HCT116 (cell line): Measurements from ENCODE around the gene M1AP. TPM values are rescaled to one million over a fixed set of nuclear protein-coding genes. Genes with fewer than 3 reads are reported as not detected.

Experiments
- ATAC-seq: fragments of 200-7000 bp; cut with Tn5 transposase; 2 replicates; pipeline ENCODE4 v1.9.1; 2020; ENCODE audit warnings: mild to moderate bottlenecking, moderate library complexity
- BruUV-seq: library from RNA; stranded (reverse); fragments of 400-500 nt; replicated peaks from 2 replicates; lab custom pipeline; 2021; lab: Mats Ljungman, UMichigan
- CTCF ChIA-PET: fragments of 300-600 bp; sonication (Branson Sonifier 250); formaldehyde crosslinking; loops from one replicate; lab custom pipeline; 2021; ENCODE audit warnings: antibody characterized with exemption; lab: Charles Lee
- POLR2A ChIA-PET: fragments of 300-600, 350-600 bp; sonication (Branson Sonifier 250); formaldehyde crosslinking; loops from one replicate; lab custom pipeline; 2021; ENCODE audit warnings: antibody characterized with exemption; lab: Charles Lee
- RAD21 ChIA-PET, 2 experiments: fragments of 300-600 bp; sonication (Branson Sonifier 250); formaldehyde crosslinking; loops; one replicate each; lab custom pipeline; 2023; ENCODE audit warnings: low total read pairs in 2 of 2; ENCODE audit not compliant: uncharacterized antibody in 2 of 2, unreplicated experiment in 2 of 2, low non-redundant PET in 1 of 2; lab: Charles Lee
- DNase-seq: peaks from one replicate; pipeline ENCODE4 v3.0.0-alpha.2; 2010; ENCODE audit warnings: low read depth, low spot score
- H2AFZ ChIP-seq: fragments of 200-600 bp; shearing (Covaris generic), sonication (generic); 2 replicates; pipeline ENCODE4 v1.6.1; 2017; ENCODE audit warnings: low read depth, mixed run types, mixed read lengths, antibody characterized with exemption, low read length; ENCODE audit not compliant: poor library complexity, severe bottlenecking
- H3K27ac ChIP-seq: 2 replicates; pipeline ENCODE4 v1.5.1; 2012; ENCODE audit warnings: low read depth, low read length
- H3K27me3 ChIP-seq: fragments of 200-600 bp; sonication (generic); 2 replicates; pipeline ENCODE4 v1.6.1; 2016; ENCODE audit warnings: mixed run types, low read length, mixed read lengths; ENCODE audit not compliant: insufficient read depth
- H3K36me3 ChIP-seq, 2 experiments: fragments of 200-500 bp in 1 of 2; fragments of 200-600 bp in 1 of 2; sonication (Bioruptor generic) in 1 of 2; sonication (generic) in 1 of 2; 2 replicates each; pipeline versions ENCODE4 v1.5.1 to v1.6.1; 2014 to 2016; ENCODE audit warnings: low read length in 2 of 2, inconsistent platforms in 1 of 2, mixed read lengths in 1 of 2, mixed run types in 1 of 2; ENCODE audit not compliant: insufficient read depth in 2 of 2, control insufficient read depth in 1 of 2
- H3K4me1 ChIP-seq, 2 experiments: fragments of 200-600 bp in 1 of 2; sonication (generic) in 1 of 2; 2 replicates each; pipeline versions ENCODE4 v1.5.1 to v1.6.1; 2012 to 2017; ENCODE audit warnings: low read length in 2 of 2, inconsistent platforms in 1 of 2, mild to moderate bottlenecking in 1 of 2, mixed read lengths in 1 of 2, mixed run types in 1 of 2, moderate library complexity in 1 of 2; ENCODE audit not compliant: insufficient read depth in 2 of 2, control insufficient read depth in 1 of 2
- H3K4me2 ChIP-seq: fragments of 200-600 bp; sonication (generic); 2 replicates; pipeline ENCODE4 v1.6.1; 2017; ENCODE audit warnings: mixed run types, low read length, mixed read lengths
- H3K4me3 ChIP-seq, 2 experiments: fragments of 200-600 bp in 1 of 2; sonication (generic) in 1 of 2; replicated peaks in 1 of 2; 2 replicates each; pipeline ENCODE4 v1.5.1; 2011 to 2016; ENCODE audit warnings: low read length in 2 of 2, control low read depth in 1 of 2, low read depth in 1 of 2, mild to moderate bottlenecking in 1 of 2, mixed read lengths in 1 of 2, mixed run types in 1 of 2
- H3K79me2 ChIP-seq: fragments of 200-600 bp; sonication (generic); 2 replicates; pipeline ENCODE4 v1.6.1; 2017; ENCODE audit warnings: mild to moderate bottlenecking, mixed run types, low read length, moderate library complexity, mixed read lengths; ENCODE audit not compliant: insufficient read depth
- H3K9ac ChIP-seq: fragments of 200-600 bp; sonication (generic); 2 replicates; pipeline ENCODE4 v1.6.1; 2016; ENCODE audit warnings: low read length, mixed read lengths
- H3K9me2 ChIP-seq: fragments of 200-600 bp; sonication (generic), shearing (Covaris generic); 2 replicates; pipeline ENCODE4 v1.6.1; 2017; ENCODE audit warnings: mixed run types, mild to moderate bottlenecking, moderate library complexity; ENCODE audit not compliant: insufficient read depth
- H3K9me3 ChIP-seq, 2 experiments: fragments of 200-500 bp in 1 of 2; fragments of 200-600 bp in 1 of 2; sonication (Bioruptor generic) in 1 of 2; sonication (generic) in 1 of 2; 2 replicates each; pipeline ENCODE4 v1.6.1; 2014 to 2017; ENCODE audit warnings: low read length in 2 of 2, mixed read lengths in 2 of 2, inconsistent platforms in 1 of 2, low read depth in 1 of 2, mild to moderate bottlenecking in 1 of 2, mixed run types in 1 of 2, moderate library complexity in 1 of 2; ENCODE audit not compliant: control insufficient read depth in 1 of 2, insufficient read depth in 1 of 2
- H4K20me1 ChIP-seq: fragments of 200-600 bp; sonication (generic), shearing (Covaris generic); 2 replicates; pipeline ENCODE4 v1.6.1; 2017; ENCODE audit warnings: mixed run types, mild to moderate bottlenecking, moderate library complexity; ENCODE audit not compliant: insufficient read depth
- CBX3 ChIP-seq: IDR thresholded peaks from 2 replicates; pipeline ENCODE4 v1.6.1; 2012; ENCODE audit warnings: low read depth
- FOSL1 ChIP-seq: IDR thresholded peaks from 2 replicates; pipeline ENCODE4 v1.6.1; 2012; ENCODE audit warnings: low read depth
- POLR2A ChIP-seq: IDR thresholded peaks from 2 replicates; pipeline ENCODE4 v1.7.0; 2011; ENCODE audit warnings: borderline replicate concordance; ENCODE audit not compliant: insufficient read depth, insufficient read length; ENCODE audit errors: extremely low read depth
- RAD21 ChIP-seq: IDR thresholded peaks from 2 replicates; pipeline ENCODE4 v1.6.1; 2012; ENCODE audit warnings: low read depth, mild to moderate bottlenecking
- SRF ChIP-seq: IDR thresholded peaks from 2 replicates; pipeline ENCODE4 v1.6.1; 2012; ENCODE audit warnings: low read depth
- intact Hi-C: fragments of 100-400 bp; cut with micrococcal nuclease; formaldehyde crosslinking; loops from 2 replicates; pipeline ENCODE4 v1.10.0; 2022
- total RNA-seq: library from RNA; stranded (reverse); gene quantifications from one replicate; pipeline ENCODE4 v1.2.1, GENCODE V29; 2021; ENCODE audit not compliant: unreplicated experiment
- TF ChIP-seq, protein P1 (sequence below): IDR thresholded peaks from 2 replicates; pipeline ENCODE4 v1.6.1; 2012
- TF ChIP-seq, protein P2 (sequence below): IDR thresholded peaks from 2 replicates; pipeline ENCODE4 v1.6.1; 2012; ENCODE audit warnings: low read depth

M1AP gene
- total RNA-seq, 1 experiment from 2014 or later: 28.2 TPM

DNA sequence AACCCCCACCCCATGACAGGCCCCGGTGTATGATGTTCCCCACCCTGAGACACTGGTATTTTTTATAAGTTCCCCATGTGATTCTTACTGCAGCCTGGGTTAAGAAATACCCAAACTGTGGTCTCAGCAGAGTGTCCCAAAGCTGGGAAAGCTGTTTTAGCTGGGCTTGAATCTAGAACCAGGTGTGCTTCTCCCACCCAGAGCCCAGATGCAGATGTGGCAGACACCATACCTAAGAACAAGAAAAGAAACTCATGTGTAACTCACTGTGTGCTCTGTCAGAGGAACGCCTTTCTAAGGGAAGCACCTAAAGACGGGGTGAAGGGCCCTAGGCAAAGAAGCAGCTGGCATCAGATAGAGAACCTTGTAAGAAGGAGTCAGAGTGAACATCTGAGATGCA, 69.7 kb downstream of the M1AP start:
- no peak overlapping the region for H3K9ac ChIP-seq
- no TSS peak for BruUV-seq
- ATAC-seq (no peak), DNase-seq (no peak)
- no peak overlapping the region for H3K27ac ChIP-seq
- TF ChIP-seq FOSL1 (no peak), SRF (no peak), CBX3 (no peak)
- TF ChIP-seq, protein P1, sequence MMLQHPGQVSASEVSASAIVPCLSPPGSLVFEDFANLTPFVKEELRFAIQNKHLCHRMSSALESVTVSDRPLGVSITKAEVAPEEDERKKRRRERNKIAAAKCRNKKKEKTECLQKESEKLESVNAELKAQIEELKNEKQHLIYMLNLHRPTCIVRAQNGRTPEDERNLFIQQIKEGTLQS: no peak
- TF ChIP-seq, protein P2, sequence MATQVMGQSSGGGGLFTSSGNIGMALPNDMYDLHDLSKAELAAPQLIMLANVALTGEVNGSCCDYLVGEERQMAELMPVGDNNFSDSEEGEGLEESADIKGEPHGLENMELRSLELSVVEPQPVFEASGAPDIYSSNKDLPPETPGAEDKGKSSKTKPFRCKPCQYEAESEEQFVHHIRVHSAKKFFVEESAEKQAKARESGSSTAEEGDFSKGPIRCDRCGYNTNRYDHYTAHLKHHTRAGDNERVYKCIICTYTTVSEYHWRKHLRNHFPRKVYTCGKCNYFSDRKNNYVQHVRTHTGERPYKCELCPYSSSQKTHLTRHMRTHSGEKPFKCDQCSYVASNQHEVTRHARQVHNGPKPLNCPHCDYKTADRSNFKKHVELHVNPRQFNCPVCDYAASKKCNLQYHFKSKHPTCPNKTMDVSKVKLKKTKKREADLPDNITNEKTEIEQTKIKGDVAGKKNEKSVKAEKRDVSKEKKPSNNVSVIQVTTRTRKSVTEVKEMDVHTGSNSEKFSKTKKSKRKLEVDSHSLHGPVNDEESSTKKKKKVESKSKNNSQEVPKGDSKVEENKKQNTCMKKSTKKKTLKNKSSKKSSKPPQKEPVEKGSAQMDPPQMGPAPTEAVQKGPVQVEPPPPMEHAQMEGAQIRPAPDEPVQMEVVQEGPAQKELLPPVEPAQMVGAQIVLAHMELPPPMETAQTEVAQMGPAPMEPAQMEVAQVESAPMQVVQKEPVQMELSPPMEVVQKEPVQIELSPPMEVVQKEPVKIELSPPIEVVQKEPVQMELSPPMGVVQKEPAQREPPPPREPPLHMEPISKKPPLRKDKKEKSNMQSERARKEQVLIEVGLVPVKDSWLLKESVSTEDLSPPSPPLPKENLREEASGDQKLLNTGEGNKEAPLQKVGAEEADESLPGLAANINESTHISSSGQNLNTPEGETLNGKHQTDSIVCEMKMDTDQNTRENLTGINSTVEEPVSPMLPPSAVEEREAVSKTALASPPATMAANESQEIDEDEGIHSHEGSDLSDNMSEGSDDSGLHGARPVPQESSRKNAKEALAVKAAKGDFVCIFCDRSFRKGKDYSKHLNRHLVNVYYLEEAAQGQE: no peak
- H3K4me3 ChIP-seq: no peak overlapping the region
- peaks cover 0 to 2% of the 10 kb centered on the region in 2 experiments; a peak in 1 of 4 replicates for H3K36me3 ChIP-seq
- no peaks in the 10 kb centered on the region for H3K9me2 ChIP-seq
- ChIA-PET RAD21 (no interaction called here), POLR2A (no interaction called here), CTCF (no interaction called here)
- no peaks in the 10 kb centered on the region for H3K27me3 ChIP-seq
- intact Hi-C loops: no loop called here
- no peaks in the 10 kb centered on the region for H3K79me2 ChIP-seq
- H4K20me1 ChIP-seq: no peaks in the 10 kb centered on the region
- no peaks in the 10 kb centered on the region for H3K9me3 ChIP-seq
- peaks cover 4 to 7% of the 10 kb centered on the region in 2 experiments for H3K4me1 ChIP-seq
- H2AFZ ChIP-seq: no peak overlapping the region
- no peak overlapping the region for H3K4me2 ChIP-seq

DNA sequence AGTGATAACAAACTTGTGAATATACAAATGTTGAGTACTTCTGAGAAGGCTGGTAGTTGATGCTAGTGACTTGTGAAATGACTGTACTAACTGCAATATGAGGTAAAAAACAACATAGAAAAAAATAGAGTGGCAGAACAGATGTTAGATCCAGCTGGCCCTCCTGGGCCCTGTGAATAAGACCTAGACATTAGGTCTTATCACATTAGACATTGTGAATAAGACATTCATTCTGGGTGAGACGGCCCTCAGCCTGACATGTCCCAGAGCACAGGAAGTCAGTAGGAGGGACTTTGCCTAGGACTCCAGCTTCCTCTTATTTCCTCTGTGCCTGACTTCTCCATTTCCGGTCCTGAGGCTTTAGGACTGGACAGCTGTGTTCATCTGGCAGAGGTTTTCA, 70.7 kb downstream of the M1AP start:
- Histone ChIP-seq H3K9ac (no peak overlapping the region), H3K4me3 (no peak overlapping the region), H3K36me3 (peaks cover 0 to 2% of the 10 kb centered on the region in 2 experiments; a peak in 1 of 4 replicates), H3K9me2 (no peaks in the 10 kb centered on the region), H3K27me3 (no peaks in the 10 kb centered on the region), H3K9me3 (no peaks in the 10 kb centered on the region), H2AFZ (no peak overlapping the region), H3K4me2 (no peak overlapping the region), H4K20me1 (no peaks in the 10 kb centered on the region), H3K79me2 (no peaks in the 10 kb centered on the region), H3K4me1 (peaks cover 0 to 3% of the 10 kb centered on the region in 2 experiments; a peak in 1 of 4 replicates), H3K27ac (no peak overlapping the region)
- DNase-seq (no peak), ATAC-seq (no peak)
- TF ChIP-seq, protein P1: no peak
- TF ChIP-seq POLR2A (no peak), RAD21 (no peak)
- RAD21 ChIA-PET: no interaction called here
- no TSS peak for BruUV-seq
- POLR2A ChIA-PET: no interaction called here
- intact Hi-C loops: no loop called here
- CTCF ChIA-PET: no interaction called here
